Neural cell (in vitro differentiated cells): ENCODE results near the gene HIPK2. TPM values are rescaled to one million over a fixed set of nuclear protein-coding genes. Genes with fewer than 3 reads are reported as not detected.

Experiments used
- H2AFZ ChIP-seq: fragments of 200-600, 300-800 bp; sonication (generic), shearing (Covaris generic); 2 replicates; pipeline ENCODE4 v1.6.0; 2014; ENCODE audit warnings: low read depth, mild to moderate bottlenecking, antibody characterized with exemption, low read length, moderate library complexity
- H3F3A ChIP-seq: fragments of 200-600 bp; shearing (Covaris generic); 2 replicates; pipeline ENCODE4 v1.6.1; 2016; ENCODE audit warnings: mild to moderate bottlenecking, moderate library complexity, mixed read lengths, antibody characterized with exemption, low read length; ENCODE audit not compliant: insufficient read depth, poor library complexity, severe bottlenecking
- H3K27ac ChIP-seq: fragments of 200-600, 300-800 bp; sonication (generic), shearing (Covaris generic); 2 replicates; pipeline ENCODE4 v1.5.1; 2014; ENCODE audit warnings: mild to moderate bottlenecking, low read length, moderate library complexity
- H3K27me3 ChIP-seq: fragments of 300-800, 200-600 bp; sonication (generic), shearing (Covaris generic); 2 replicates; pipeline ENCODE4 v1.6.0; 2014; ENCODE audit warnings: mild to moderate bottlenecking, low read depth, low read length, moderate library complexity; ENCODE audit not compliant: insufficient read depth
- H3K36me3 ChIP-seq: fragments of 300-800, 200-600 bp; sonication (generic), shearing (Covaris generic); 2 replicates; pipeline ENCODE4 v1.5.1; 2014; ENCODE audit warnings: mild to moderate bottlenecking, antibody characterized with exemption, low read length, moderate library complexity; ENCODE audit not compliant: insufficient read depth
- H3K4me2 ChIP-seq: fragments of 300-800, 200-600 bp; sonication (generic), shearing (Covaris generic); 2 replicates; pipeline ENCODE4 v1.6.0; 2014; ENCODE audit warnings: mild to moderate bottlenecking, low read length
- H3K4me3 ChIP-seq: fragments of 300-800, 200-600 bp; sonication (generic), shearing (Covaris generic); 2 replicates; pipeline ENCODE4 v1.5.1; 2014; ENCODE audit warnings: mild to moderate bottlenecking, low read length, moderate library complexity
- H3K79me2 ChIP-seq: fragments of 200-600 bp; shearing (Covaris generic); replicated peaks from 2 replicates; pipeline ENCODE4 v1.6.0; 2014; ENCODE audit warnings: mild to moderate bottlenecking, low read length, moderate library complexity; ENCODE audit not compliant: insufficient read depth
- H3K9ac ChIP-seq: fragments of 300-800, 200-600 bp; sonication (generic), shearing (Covaris generic); 2 replicates; pipeline ENCODE4 v1.6.1; 2016; ENCODE audit warnings: mild to moderate bottlenecking, low read length, mixed read lengths
- H3K9me2 ChIP-seq: fragments of 200-600 bp; shearing (Covaris generic); 2 replicates; pipeline ENCODE4 v1.6.1; 2016; ENCODE audit warnings: mild to moderate bottlenecking, low read length, mixed read lengths; ENCODE audit not compliant: insufficient read depth
- H3K9me3 ChIP-seq: fragments of 200-600, 300-800 bp; sonication (generic), shearing (Covaris generic); 2 replicates; pipeline ENCODE4 v1.6.1; 2016; ENCODE audit warnings: mild to moderate bottlenecking, mixed run types, low read length, moderate library complexity, mixed read lengths
- H4K20me1 ChIP-seq: fragments of 200-600 bp; shearing (Covaris generic); 2 replicates; pipeline ENCODE4 v1.6.1; 2016; ENCODE audit warnings: mild to moderate bottlenecking, mixed run types; ENCODE audit not compliant: insufficient read depth
- CTCF ChIP-seq: fragments of 450-650 bp; IDR thresholded peaks from 2 replicates; pipeline ENCODE4 v1.5.1; 2014; ENCODE audit warnings: antibody characterized with exemption, mild to moderate bottlenecking, moderate library complexity; ENCODE audit not compliant: poor library complexity, severe bottlenecking
- EP300 ChIP-seq: fragments of 450-650 bp; conservative IDR thresholded peaks from 2 replicates; pipeline ENCODE4 v1.6.1; 2014; ENCODE audit warnings: antibody characterized with exemption, mild to moderate bottlenecking, moderate library complexity; ENCODE audit not compliant: poor library complexity, severe bottlenecking
- EZH2 ChIP-seq: fragments of 200-600, 300-800 bp; shearing (Covaris generic), sonication (generic); IDR thresholded peaks from 2 replicates; pipeline ENCODE4 v1.6.1; 2014; ENCODE audit warnings: antibody characterized with exemption, low read length, borderline replicate concordance, mild to moderate bottlenecking; ENCODE audit not compliant: insufficient read depth, poor library complexity, severe bottlenecking
- MXI1 ChIP-seq: fragments of 450-650 bp; conservative IDR thresholded peaks from 2 replicates; pipeline ENCODE4 v1.6.1; 2014; ENCODE audit warnings: antibody characterized with exemption, mild to moderate bottlenecking; ENCODE audit not compliant: poor library complexity, severe bottlenecking
- POLR2AphosphoS5 ChIP-seq: IDR thresholded peaks from 2 replicates; pipeline ENCODE4 v1.6.1; 2012
- RAD21 ChIP-seq: fragments of 450-650 bp; conservative IDR thresholded peaks from 2 replicates; pipeline ENCODE4 v1.6.1; 2014; ENCODE audit warnings: antibody characterized with exemption, mild to moderate bottlenecking, moderate library complexity
- SMC3 ChIP-seq: fragments of 450-650 bp; conservative IDR thresholded peaks from 2 replicates; pipeline ENCODE4 v1.6.1; 2014; ENCODE audit warnings: antibody characterized with exemption, mild to moderate bottlenecking, moderate library complexity; ENCODE audit not compliant: poor library complexity
- TAF1 ChIP-seq: IDR thresholded peaks from 2 replicates; pipeline ENCODE4 v1.6.1; 2012; ENCODE audit warnings: low read depth
- polyA plus RNA-seq: library from polyadenylated mRNA; depleted of rRNA; stranded (reverse); fragments of >200 nt; gene quantifications from 2 replicates; pipeline ENCODE4 v1.2.3, GENCODE V29; 2014
- TF ChIP-seq, protein P1 (sequence below): IDR thresholded peaks from 2 replicates; pipeline ENCODE4 v1.6.1; 2012; ENCODE audit warnings: borderline replicate concordance

Gene HIPK2
- polyA plus RNA-seq, 1 donor from 2014 or later: 8.5 TPM

DNA sequence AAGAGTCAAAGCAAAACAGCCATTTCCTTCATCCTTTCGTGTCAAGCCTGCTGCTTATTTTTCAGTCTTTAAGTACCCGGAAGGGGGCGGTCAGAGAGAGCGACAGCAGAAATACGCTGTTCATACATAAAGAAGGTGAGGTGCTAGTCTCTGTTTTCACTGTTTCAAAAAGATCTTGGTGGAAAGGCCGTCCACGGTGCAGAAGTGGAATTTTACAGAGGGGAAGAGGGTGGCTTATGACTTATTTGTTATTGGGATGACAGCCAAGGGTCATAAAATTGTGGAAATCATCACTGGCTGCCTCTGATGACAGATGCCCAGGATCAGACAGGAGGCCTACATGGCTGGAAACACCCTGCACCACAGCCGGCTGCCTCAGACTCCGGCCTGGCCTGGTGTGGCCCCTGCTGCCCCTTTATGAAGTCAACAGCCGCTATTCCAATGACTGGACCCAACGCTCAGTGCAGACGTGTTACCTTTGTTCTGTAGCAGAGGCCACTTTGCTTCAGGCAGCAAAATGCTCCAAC, 57.0 kb downstream of the HIPK2 start:
- no peak for TF ChIP-seq RAD21
- peaks cover 46% of the 10 kb centered on the region for H3K79me2 ChIP-seq
- no peak overlapping the region for H3K4me2 ChIP-seq
- H4K20me1 ChIP-seq: no peaks in the 10 kb centered on the region
- no peaks in the 10 kb centered on the region for H3K27me3 ChIP-seq
- peaks cover 10% of the 10 kb centered on the region for H3K36me3 ChIP-seq
- H3K4me3 ChIP-seq: no peak overlapping the region
- H3K9ac ChIP-seq: no peak overlapping the region
- no peak overlapping the region for H2AFZ ChIP-seq
- no peaks in the 10 kb centered on the region for H3K9me3 ChIP-seq
- no peaks in the 10 kb centered on the region for H3K9me2 ChIP-seq
- H3F3A ChIP-seq: no peaks in the 10 kb centered on the region
- H3K27ac ChIP-seq: no peak overlapping the region

DNA sequence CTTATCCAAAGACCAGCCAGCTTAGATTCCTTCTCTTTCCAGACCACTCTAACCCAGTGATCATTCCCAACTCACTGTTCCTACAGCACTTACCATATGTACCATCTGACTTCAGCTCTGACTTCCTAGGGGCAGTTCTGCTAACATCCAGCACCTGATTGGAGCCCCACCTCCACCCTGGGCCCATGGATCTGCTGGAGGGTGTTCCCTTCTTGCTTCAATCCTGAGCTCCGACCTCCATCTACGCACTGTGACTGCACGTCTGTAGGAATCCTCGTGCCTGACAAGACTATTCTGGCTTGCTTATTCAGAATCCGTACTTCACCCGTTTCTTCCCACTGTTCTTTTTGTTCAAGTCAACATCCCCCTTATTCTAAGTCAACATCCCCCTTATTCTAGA, 57.6 kb downstream of the HIPK2 start:
- Histone ChIP-seq H3K79me2 (peaks cover 45% of the 10 kb centered on the region), H3K4me2 (no peak overlapping the region), H3K36me3 (peaks cover 13% of the 10 kb centered on the region), H2AFZ (no peak overlapping the region), H4K20me1 (no peaks in the 10 kb centered on the region), H3K27me3 (no peaks in the 10 kb centered on the region), H3K9ac (no peak overlapping the region), H3K9me3 (no peaks in the 10 kb centered on the region), H3K9me2 (no peaks in the 10 kb centered on the region), H3K27ac (no peak overlapping the region), H3F3A (no peaks in the 10 kb centered on the region), H3K4me3 (no peak overlapping the region)
- TF ChIP-seq TAF1 (no peak), MXI1 (no peak), SMC3 (no peak), EP300 (no peak), POLR2AphosphoS5 (no peak), EZH2 (no peak), RAD21 (no peak), CTCF (no peak)
- TF ChIP-seq, protein P1, sequence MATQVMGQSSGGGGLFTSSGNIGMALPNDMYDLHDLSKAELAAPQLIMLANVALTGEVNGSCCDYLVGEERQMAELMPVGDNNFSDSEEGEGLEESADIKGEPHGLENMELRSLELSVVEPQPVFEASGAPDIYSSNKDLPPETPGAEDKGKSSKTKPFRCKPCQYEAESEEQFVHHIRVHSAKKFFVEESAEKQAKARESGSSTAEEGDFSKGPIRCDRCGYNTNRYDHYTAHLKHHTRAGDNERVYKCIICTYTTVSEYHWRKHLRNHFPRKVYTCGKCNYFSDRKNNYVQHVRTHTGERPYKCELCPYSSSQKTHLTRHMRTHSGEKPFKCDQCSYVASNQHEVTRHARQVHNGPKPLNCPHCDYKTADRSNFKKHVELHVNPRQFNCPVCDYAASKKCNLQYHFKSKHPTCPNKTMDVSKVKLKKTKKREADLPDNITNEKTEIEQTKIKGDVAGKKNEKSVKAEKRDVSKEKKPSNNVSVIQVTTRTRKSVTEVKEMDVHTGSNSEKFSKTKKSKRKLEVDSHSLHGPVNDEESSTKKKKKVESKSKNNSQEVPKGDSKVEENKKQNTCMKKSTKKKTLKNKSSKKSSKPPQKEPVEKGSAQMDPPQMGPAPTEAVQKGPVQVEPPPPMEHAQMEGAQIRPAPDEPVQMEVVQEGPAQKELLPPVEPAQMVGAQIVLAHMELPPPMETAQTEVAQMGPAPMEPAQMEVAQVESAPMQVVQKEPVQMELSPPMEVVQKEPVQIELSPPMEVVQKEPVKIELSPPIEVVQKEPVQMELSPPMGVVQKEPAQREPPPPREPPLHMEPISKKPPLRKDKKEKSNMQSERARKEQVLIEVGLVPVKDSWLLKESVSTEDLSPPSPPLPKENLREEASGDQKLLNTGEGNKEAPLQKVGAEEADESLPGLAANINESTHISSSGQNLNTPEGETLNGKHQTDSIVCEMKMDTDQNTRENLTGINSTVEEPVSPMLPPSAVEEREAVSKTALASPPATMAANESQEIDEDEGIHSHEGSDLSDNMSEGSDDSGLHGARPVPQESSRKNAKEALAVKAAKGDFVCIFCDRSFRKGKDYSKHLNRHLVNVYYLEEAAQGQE: no peak

GRCh38 chr7:139718859-139719258, 58.9 kb downstream of the HIPK2 start:
- Histone ChIP-seq H2AFZ (no peak overlapping the region), H3K27ac (no peak overlapping the region), H4K20me1 (no peaks in the 10 kb centered on the region), H3K4me2 (no peak overlapping the region), H3K4me3 (no peak overlapping the region), H3K79me2 (peaks cover 37% of the 10 kb centered on the region), H3K27me3 (no peaks in the 10 kb centered on the region), H3K9ac (no peak overlapping the region), H3K36me3 (peaks cover 21% of the 10 kb centered on the region), H3K9me3 (no peaks in the 10 kb centered on the region), H3K9me2 (no peaks in the 10 kb centered on the region), H3F3A (no peaks in the 10 kb centered on the region)
- TF ChIP-seq MXI1: no peak
- TF ChIP-seq RAD21: no peak
- TF ChIP-seq, protein P1: no peak
- no peak for TF ChIP-seq EP300
- no peak for TF ChIP-seq EZH2
- no peak for TF ChIP-seq TAF1
- TF ChIP-seq POLR2AphosphoS5: no peak
- TF ChIP-seq CTCF: no peak
- no peak for TF ChIP-seq SMC3
